Breast epithelium (tissue), 4 donors: Measurements from ENCODE around the gene AK8. TPM values are rescaled to one million over a fixed set of nuclear protein-coding genes. Genes with fewer than 3 reads are reported as not detected.

Source experiments
- DNase-seq, 2 donors: peaks; one replicate each; pipeline ENCODE4 v3.0.0-alpha.2; 2019; ENCODE audit warnings: low spot score in 2 of 2
- H3K27ac ChIP-seq, 2 donors: fragments of 200-600 bp; sonication (generic) in 1 of 2; one replicate each; pipeline ENCODE4 v1.5.1; 2016 to 2019; ENCODE audit warnings: mild to moderate bottlenecking in 1 of 2
- H3K27me3 ChIP-seq, 2 donors: fragments of 200-600 bp; sonication (generic) in 1 of 2; one replicate each; pipeline versions ENCODE4 v1.5.1 to v1.6.0; 2017 to 2019; ENCODE audit warnings: control low read depth in 1 of 2, mild to moderate bottlenecking in 1 of 2
- H3K36me3 ChIP-seq: fragments of 200-600 bp; one replicate; pipeline ENCODE4 v1.5.1; 2019
- H3K4me1 ChIP-seq, 2 donors: fragments of 200-600 bp; sonication (generic); one replicate each; pipeline ENCODE4 v1.5.1; 2016 to 2019; ENCODE audit warnings: control low read depth in 1 of 2
- H3K4me3 ChIP-seq, 3 donors: fragments of 200-600 bp; sonication (generic); 1 replicate in 2 of 3; 2 replicates in 1 of 3; pipeline ENCODE4 v1.5.1; 2016 to 2019; ENCODE audit warnings: mild to moderate bottlenecking in 3 of 3, moderate library complexity in 2 of 3
- H3K9me3 ChIP-seq, 2 donors: fragments of 200-600 bp; sonication (generic) in 1 of 2; one replicate each; pipeline ENCODE4 v1.5.1; 2016 to 2019; ENCODE audit warnings: control low read depth in 1 of 2
- CTCF ChIP-seq, 3 donors: fragments of 450-650 bp; IDR thresholded peaks; one replicate each; pipeline ENCODE4 v1.5.1; 2016 to 2017; ENCODE audit warnings: antibody characterized with exemption in 3 of 3, mild to moderate bottlenecking in 3 of 3, moderate library complexity in 3 of 3
- POLR2A ChIP-seq: fragments of 450-650 bp; IDR thresholded peaks from one replicate; pipeline ENCODE4 v1.6.1; 2016; ENCODE audit warnings: antibody characterized with exemption, mild to moderate bottlenecking, moderate library complexity
- POLR2AphosphoS5 ChIP-seq, 3 donors: sonication (generic); formaldehyde crosslinking; IDR thresholded peaks; one replicate each; pipeline ENCODE4 v1.6.1; 2017; ENCODE audit warnings: antibody characterized with exemption in 3 of 3
- intact Hi-C: fragments of 100-400 bp; cut with DNase I; formaldehyde crosslinking; loops from one replicate; pipeline ENCODE4 v1.15.1; 2023; ENCODE audit warnings: low total_unique reads
- total RNA-seq, 3 donors: library from RNA; depleted of rRNA; stranded (reverse); fragments of >200 nt; gene quantifications; one replicate each; pipeline ENCODE4 v1.1.0, GENCODE V29; 2016

Gene AK8
- total RNA-seq, 3 donors from 2014 or later = 0.66 to 2.6 (median 1.0) TPM

- intact Hi-C loops = no loop called here
- H3K36me3 ChIP-seq = no peaks in the 10 kb centered on the region
- no peak overlapping the region for H3K4me3 ChIP-seq
- H3K27ac ChIP-seq = no peak overlapping the region
- TF ChIP-seq POLR2A = no peak
- TF ChIP-seq POLR2AphosphoS5 (IDR thresholded peaks at IDR 0.05) = no peak
- TF ChIP-seq CTCF (IDR thresholded peaks at IDR 0.05) = no peak
- H3K27me3 ChIP-seq = no peaks in the 10 kb centered on the region
- no peak for DNase-seq
- H3K9me3 ChIP-seq = no peaks in the 10 kb centered on the region
- no peaks in the 10 kb centered on the region for H3K4me1 ChIP-seq
Measured at GRCh38 chr9:132826131-132826530, 52.0 kb downstream of the AK8 start.

DNA sequence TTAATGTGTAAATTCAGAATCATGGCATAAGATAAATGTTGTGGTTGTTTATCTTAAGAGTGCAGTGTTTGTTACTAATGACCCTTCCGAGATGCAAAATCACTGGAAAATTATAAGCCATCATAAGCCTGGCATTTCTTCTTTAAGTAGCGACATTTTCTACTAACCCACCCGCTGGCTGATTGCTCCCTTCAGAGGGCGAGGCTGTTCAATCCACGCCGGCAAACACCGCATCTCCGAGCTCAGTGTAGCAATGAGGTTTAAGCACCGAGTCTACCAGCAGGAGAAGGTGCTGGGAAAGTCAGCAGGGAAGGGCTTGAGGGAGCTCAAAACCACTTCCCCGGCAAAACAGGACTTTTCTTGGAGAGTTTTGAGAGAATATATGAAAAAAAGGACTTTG lies 52.7 kb downstream of the AK8 start:
- Histone ChIP-seq H3K36me3 (no peaks in the 10 kb centered on the region), H3K27me3 (no peaks in the 10 kb centered on the region), H3K27ac (no peak overlapping the region), H3K9me3 (no peaks in the 10 kb centered on the region), H3K4me1 (no peaks in the 10 kb centered on the region), H3K4me3 (no peak overlapping the region)
- TF ChIP-seq POLR2A = no peak
- TF ChIP-seq POLR2AphosphoS5 (IDR thresholded peaks at IDR 0.05) = no peak
- no peak for TF ChIP-seq CTCF (IDR thresholded peaks at IDR 0.05)
- intact Hi-C loops = no loop called here
- DNase-seq = no peak

- Histone ChIP-seq H3K27me3 (no peaks in the 10 kb centered on the region), H3K9me3 (no peaks in the 10 kb centered on the region), H3K4me1 (no peaks in the 10 kb centered on the region), H3K4me3 (no peak overlapping the region), H3K27ac (no peak overlapping the region), H3K36me3 (no peaks in the 10 kb centered on the region)
- DNase-seq = no peak
- TF ChIP-seq POLR2A (no peak), CTCF (IDR thresholded peaks at IDR 0.05) (no peak), POLR2AphosphoS5 (IDR thresholded peaks at IDR 0.05) (no peak)
- intact Hi-C loops = no loop called here
Measured at GRCh38 chr9:132824951-132825350, 53.1 kb downstream of the AK8 start.

- intact Hi-C loops = no loop called here
- no peak overlapping the region for H3K4me3 ChIP-seq
- TF ChIP-seq POLR2A (no peak), POLR2AphosphoS5 (IDR thresholded peaks at IDR 0.05) (no peak), CTCF (IDR thresholded peaks at IDR 0.05) (no peak)
- H3K36me3 ChIP-seq = no peaks in the 10 kb centered on the region
- no peaks in the 10 kb centered on the region for H3K27me3 ChIP-seq
- H3K9me3 ChIP-seq = no peaks in the 10 kb centered on the region
- H3K4me1 ChIP-seq = no peaks in the 10 kb centered on the region
- no peak overlapping the region for H3K27ac ChIP-seq
- DNase-seq = no peak
Measured at GRCh38 chr9:132824151-132824550, 53.9 kb downstream of the AK8 start.

- intact Hi-C loops = no loop called here
- H3K27ac ChIP-seq = no peak overlapping the region
- no peaks in the 10 kb centered on the region for H3K4me1 ChIP-seq
- H3K36me3 ChIP-seq = no peaks in the 10 kb centered on the region
- DNase-seq = no peak
- no peak for TF ChIP-seq CTCF (IDR thresholded peaks at IDR 0.05)
- no peak for TF ChIP-seq POLR2A
- TF ChIP-seq POLR2AphosphoS5 (IDR thresholded peaks at IDR 0.05) = no peak
- H3K27me3 ChIP-seq = no peaks in the 10 kb centered on the region
- H3K9me3 ChIP-seq = no peaks in the 10 kb centered on the region
- H3K4me3 ChIP-seq = no peak overlapping the region
Measured at GRCh38 chr9:132823370-132824145, 54.5 kb downstream of the AK8 start.
